Umbilical cord (tissue), 2 donors: Measurements from ENCODE around the gene CLN6. TPM values are rescaled to one million over a fixed set of nuclear protein-coding genes. Genes with fewer than 3 reads are reported as not detected.
"Not testable (repeated sequence)": the region's sequence is repeated elsewhere in the genome, so short reads cannot be mapped to it uniquely, and the experiment has no call there.

Source experiments
- DNase-seq: peaks from one replicate; pipeline ENCODE4 v3.0.0-alpha.2; 2015; ENCODE audit warnings: low spot score
- total RNA-seq: library from RNA; depleted of rRNA; stranded (reverse); fragments of >200 nt; gene quantifications from one replicate; pipeline ENCODE4 v1.2.3, GENCODE V29; 2014; ENCODE audit warnings: low replicate concordance; ENCODE audit not compliant: insufficient read depth

The CLN6 gene
- total RNA-seq, 1 donor from 2014 or later, result 9.6 TPM

GRCh38 chr15:68256675-68257450 lies 27.3 kb upstream of the CLN6 start:
- DNase-seq, result peak; percentile 93

- DNase-seq, result peak; percentile 84
Observed at GRCh38 chr15:68252925-68253534, 23.5 kb upstream of the CLN6 start.

DNA sequence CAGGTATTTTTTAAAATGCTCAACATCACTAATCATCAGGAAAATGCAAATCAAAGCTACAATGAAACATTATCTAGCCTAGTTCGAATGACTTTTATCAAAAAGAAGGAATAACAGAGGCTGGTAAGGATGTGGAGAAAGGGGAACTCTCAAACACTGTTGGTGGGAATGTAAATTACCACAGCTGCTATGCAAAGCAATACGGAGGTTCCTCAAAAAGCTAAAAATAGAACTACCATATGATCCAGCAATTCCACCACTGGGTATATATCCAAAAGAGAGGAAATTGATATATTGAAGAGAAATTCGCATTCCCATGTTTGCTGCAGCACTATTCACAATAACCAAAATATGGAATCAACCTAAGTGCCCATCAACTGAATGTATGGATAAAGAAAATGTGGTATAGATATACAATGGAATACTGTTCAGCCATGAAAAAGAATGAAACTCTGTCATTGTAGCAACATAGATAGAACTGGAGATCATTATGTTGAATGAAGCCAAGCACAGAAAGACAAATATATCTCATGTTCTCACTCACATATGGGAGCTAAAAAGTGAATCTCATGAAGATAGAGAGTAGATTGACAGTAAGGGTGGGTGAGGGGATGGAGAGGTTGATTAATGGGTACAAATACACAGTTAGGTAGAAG lies 19.7 kb upstream of the CLN6 start:
- no peak for DNase-seq

- DNase-seq, result no peak
Observed at GRCh38 chr15:68244235-68244634, 14.7 kb upstream of the CLN6 start.

GRCh38 chr15:68241088-68241935 lies 11.8 kb upstream of the CLN6 start:
- DNase-seq, result no peak

- no peak for DNase-seq
Observed at GRCh38 chr15:68239025-68239424, 9.5 kb upstream of the CLN6 start.

DNA sequence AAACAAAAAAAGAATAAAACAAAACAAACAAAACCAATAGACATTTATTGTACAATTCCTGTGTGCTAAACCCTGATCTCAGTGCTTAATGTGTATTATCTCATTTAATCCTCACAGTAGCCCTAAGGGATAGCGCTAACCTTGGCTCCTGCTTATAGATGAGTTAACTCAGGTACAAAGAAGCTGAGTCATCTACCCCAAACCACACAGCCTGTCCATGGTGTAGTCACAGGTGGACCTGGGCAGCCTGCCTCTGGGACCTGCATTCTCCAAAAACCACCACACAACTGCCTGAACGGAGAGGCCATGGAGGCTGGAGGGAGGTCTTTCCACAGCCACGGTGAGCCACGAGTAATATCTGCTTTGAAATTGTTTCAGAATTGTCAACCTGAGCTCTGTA lies 5.5 kb upstream of the CLN6 start:
- no peak for DNase-seq

GRCh38 chr15:68234520-68234919 lies 5.0 kb upstream of the CLN6 start:
- DNase-seq, result not testable (repeated sequence)

- peak; percentile 76 for DNase-seq
Observed at GRCh38 chr15:68234060-68234459, 4.5 kb upstream of the CLN6 start.

- DNase-seq, result no peak
Observed at GRCh38 chr15:68232937-68233336, 3.4 kb upstream of the CLN6 start.

DNA sequence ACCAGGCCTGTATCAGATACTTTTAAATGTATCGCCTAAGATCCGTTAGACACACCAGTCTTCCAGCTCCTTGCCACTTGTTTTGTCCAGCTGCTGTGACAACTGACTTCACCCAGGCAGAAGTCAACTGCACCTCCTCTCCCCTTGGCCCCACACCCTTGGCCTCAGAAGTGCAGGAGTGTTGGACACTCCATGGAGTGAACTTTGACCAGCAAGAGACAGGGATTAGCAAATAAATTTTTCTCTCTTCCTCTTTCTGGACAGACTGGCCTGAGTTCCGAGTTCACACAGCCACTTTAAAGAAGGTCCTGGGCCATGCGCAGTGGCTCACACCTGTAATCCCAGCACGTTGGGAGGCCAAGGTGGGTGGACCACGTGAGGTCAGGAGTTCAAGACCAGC lies 2.9 kb upstream of the CLN6 start:
- no peak for DNase-seq

DNA sequence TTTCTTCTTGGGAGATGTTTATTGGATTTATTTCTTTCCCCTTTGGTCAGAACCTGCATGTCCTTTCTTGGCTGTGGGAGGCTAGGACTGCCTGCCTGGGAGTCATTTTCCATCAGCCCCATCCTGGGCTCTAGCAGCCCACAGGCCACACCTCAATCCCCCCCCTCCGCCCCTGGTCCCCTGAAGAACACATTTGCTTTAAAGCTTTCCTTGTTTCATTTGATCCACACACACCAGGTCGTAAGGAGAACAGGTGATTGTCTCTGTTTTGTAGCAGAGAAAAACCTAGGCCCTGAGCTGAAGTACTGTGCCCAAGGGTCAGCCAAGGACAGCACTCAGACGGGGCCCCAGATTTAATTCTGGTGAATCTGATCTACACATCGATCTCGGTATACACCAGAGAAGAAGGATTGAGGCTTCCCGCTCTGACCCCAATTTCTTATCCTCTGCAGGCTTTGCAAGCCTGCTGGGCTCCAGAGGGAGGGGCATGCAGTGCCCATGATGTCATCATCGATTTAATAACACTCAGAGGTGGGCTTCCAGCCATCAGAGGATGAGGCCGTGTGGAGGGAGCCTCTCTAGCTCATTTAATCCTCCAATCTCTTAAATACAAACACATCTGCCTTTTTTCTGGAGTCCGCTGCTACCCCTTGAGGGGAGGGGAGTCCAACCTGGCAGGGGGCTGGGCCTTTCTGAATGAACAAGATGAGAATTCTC lies 1.7 kb upstream of the CLN6 start:
- peak; percentile 45 for DNase-seq

GRCh38 chr15:68230157-68231100 lies 901 bp upstream of the CLN6 start:
- no peak for DNase-seq

- DNase-seq, result no peak
Observed at GRCh38 chr15:68228971-68229385, 550 bp downstream of the CLN6 start.

DNA sequence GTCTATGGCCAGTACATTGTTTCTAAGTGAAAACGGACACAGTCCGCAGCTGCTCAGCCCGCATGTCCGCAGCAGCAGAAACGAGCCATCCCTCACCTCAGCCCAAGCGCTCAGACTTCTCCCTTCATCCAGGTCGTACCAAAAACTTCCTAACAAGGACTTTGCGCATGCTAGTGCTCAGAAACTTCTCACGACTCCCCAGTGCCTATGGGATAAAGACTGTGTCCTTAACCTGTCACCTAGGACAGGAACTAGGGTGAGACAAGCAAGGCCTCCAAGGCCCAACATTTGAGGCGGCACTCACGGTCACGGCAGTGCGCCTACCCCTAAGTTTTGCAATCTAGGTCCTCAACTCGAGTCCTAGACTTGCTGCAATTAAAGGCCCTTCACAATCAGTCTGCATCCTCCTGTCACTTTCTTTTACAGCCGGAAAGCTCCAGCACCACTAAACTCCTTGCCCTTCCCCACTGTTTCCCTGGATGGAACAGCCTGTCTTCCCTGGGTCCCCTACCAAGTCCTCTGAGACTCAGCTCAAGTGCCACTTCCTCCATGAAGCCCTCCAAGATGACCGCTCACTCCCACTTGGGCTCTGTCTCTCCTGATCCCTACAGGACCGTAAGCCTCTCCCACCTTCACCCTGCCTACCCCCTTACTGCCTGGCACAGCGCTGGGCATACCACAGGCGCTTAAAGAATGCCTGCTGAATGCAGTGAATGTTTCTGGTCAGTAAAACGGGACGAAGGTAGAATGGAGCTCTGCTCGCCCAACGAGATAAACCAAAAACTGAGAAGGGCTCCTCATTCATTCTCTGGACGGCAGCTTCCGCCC lies 1.2 kb downstream of the CLN6 start:
- DNase-seq, result no peak

GRCh38 chr15:68227643-68228142 lies 1.8 kb downstream of the CLN6 start:
- no peak for DNase-seq

- not testable (repeated sequence) for DNase-seq
Observed at GRCh38 chr15:68225442-68225841, 4.1 kb downstream of the CLN6 start.

DNA sequence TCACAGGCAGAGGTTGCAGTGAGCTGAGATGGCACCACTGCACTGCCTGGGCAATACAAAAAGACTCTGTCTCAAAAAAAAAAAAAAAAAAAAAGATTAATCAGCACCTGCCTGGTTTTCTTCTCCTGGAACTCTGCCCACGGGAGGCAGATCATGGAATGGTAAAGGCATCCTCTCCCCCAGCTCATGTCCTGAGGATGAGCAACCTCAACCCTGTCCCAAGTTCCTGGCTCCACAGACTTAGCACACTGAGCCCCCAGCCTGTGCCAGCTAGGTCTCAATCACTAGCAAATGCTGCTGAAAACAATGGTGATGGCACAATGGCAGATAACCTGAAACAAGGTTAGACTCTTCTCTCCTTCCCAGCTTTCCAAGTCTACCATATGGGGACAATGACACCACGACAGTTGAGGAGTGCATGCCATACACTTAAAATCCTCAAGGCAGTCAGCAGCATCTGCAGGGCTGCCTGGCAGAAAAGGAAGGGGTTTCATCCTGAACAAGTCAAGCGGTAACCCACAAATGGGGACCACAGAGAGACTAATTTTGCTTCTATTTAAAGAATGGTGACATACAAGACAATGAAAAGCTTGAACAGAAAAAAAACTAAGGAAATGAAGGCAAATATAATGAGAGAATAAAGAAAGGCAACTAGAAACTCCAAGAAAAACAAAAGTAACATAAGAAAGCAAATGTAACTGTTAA lies 4.8 kb downstream of the CLN6 start:
- no peak for DNase-seq
